NCI-H2081 (cell line): ENCODE data around the gene SORCS3.

Source experiments
- DNase-seq, 2 experiments: peaks; one replicate each; lab custom pipeline; 2025; lab: John Stamatoyannopoulos, UW

Gene SORCS3

DNA sequence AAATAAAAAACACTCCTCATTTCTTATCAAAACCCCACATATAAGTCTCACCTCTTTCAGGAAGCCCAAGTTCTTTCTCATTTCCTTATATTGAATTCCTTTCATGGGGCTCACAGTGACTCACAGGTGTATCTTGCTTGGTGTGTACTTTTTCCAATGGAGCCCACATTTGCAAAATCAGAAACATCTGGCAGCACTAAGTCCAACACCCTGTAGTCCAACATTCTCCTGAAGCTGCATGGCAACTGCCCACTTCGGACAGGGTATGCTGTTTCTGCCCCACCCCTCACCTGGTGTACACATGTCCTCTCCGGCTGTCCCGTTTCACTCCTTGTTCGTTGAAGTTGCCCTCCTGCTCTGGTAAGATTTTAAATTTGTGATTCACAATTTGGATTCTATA is 544.1 kb downstream of the SORCS3 start:
- no peak for DNase-seq

DNA sequence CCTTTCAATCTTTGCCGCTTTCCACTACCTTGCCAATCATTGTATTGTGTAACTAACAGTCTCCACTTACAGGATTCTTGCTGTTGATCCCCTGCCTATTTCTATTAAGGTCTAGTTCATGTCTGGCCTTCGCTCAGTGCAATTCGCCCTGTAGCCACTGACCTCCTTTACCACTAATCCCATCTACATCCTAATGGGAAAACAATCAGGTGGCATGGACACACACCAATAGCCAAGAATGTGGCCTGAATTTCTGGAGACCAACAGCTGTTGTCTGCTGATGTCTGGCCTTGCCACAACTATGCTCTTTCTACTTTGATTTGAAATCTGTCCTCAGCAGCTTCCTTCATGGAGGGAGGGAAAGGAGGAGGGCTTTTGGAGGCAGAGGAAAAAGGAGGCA is 546.2 kb downstream of the SORCS3 start:
- DNase-seq, result no peak

DNA sequence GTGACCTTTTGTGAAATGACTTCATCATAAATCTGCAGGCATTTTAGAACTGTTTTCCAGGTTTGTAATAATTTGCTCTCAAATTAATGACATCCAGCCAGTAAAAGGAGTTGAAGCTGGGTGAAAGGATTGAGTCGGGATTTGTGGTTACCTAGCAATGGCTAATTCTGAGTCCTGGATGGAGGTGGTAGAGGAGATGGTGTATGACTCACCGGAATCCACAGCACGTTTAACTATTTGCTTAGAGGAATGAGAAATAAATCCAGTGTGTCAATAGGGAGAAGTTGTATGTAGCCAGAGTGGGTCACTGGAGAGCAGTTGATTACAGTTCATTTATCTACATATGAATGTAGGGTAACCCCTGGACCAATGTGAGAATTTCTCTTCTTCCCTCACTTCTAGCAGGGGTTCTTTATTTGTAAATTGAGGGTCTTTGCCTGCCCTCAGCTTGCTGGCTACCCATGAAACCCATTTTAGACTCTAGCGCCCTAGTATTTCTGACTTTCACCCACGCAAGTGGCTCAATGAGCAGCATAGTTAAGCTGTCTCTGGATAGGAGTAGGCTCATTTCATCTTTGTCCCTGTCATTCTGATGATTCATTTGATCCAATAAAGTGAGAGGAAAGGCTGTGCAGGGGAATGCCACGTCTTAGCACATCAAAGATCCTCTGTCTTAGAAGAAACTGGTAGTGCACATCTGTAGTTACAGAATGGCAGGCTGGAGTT is 547.8 kb downstream of the SORCS3 start:
- no peak for DNase-seq

GRCh38 chr10:105189463-105189800 is 548.3 kb downstream of the SORCS3 start:
- DNase-seq, result no peak

DNA sequence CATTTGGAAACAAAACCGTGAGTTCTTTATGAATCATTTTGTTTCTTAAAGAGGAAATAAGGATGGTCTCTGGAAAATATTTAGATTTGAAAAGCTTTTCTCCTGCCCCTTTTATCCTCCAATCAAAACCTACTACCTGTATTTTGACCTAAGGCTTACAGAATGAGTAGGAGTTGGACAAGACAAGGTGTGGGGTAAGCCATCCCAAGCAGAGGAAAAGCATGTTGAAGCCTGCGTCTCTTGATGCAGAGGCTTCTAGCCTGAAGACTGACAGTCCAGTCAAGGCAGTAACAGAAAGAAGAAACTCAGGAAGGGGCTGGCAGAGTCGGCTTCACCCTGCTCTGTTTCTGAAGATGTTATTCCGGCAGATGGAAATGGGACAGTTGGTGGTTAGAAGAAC is 551.1 kb downstream of the SORCS3 start:
- DNase-seq, result no peak

DNA sequence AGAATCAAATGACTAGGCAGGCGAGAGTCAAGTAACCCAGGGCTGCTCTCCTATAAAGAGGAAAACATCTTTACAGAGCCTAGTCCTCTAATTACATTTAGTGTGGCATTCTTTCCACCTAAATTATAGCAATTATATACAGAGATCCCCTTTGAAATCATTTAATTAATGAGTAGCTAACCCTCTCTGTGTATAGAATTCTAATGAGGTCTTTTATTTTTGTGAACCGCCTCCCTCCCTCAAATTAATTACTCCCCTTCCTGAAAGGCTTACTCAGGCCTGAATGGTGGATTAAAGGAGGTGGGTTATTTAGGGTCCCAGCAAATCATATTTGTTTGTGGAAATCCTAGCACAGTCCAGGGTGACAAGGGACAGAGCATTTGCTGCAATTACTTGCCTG is 551.8 kb downstream of the SORCS3 start:
- DNase-seq, result no peak

DNA sequence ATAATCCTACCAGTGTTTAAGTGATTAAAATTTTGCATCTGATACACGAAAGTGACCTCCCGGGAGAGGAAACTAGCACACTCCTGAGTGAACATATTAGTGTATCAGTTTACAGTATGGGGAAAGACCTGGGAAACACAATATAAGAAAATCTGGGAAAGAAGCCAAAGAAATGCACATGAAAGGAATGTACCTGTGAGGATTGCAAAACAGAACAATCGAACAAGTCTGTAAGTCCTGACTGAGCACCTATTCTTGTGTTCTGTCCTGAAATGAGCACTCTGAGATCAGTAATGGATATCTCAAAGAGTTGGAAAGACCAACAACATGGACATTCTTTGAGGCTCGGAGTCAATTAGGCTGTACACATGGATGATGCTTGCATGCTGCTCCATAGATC is 554.7 kb downstream of the SORCS3 start:
- DNase-seq, result no peak

GRCh38 chr10:105197598-105198364 is 556.7 kb downstream of the SORCS3 start:
- DNase-seq, result no peak

GRCh38 chr10:105206616-105207015 is 565.5 kb downstream of the SORCS3 start:
- DNase-seq, result no peak

DNA sequence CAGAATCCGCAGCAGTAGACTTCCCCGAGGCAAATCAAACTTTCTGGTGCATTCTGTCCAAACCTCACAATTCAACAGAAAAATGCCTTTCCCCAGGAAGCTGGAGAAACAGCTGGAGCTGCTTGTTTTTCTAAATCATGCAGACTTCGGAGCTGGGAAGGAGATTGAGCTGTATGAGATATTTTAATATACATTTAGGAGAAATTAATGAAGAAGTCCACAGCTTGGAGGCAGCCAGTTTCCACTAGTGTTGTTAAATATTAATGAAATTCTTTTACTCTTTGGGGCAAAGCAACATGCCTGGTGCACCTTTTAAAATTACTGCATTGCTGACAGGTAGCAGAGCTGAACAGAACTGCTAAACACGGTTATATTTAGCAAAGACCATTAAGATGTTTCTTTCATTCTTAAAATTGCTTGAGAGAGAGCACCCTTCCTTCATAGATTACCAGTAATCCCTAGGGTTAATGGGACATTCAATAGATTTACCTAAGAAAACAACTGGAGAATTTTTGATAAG is 566.4 kb downstream of the SORCS3 start:
- no peak for DNase-seq

DNA sequence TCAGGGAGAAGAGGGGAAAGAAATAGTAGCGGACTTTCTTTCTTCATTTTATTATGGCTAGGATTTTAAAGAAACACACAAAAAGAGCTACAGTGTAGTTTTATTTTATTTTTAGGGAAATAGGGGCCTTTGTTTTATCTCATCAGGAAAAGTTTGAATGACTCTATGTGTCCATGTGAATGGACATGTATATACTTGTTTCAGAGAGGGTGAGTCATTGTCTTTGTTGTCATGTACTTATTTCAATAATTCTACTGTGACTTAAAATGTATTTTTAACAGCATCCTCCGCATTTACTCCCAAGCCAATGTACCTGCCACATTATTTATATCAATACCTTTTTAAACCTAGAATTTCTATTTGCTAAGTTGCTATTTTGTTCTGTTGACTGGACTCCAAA is 569.5 kb downstream of the SORCS3 start:
- no peak for DNase-seq

GRCh38 chr10:105237685-105238084 is 596.6 kb downstream of the SORCS3 start:
- DNase-seq, result no peak

- DNase-seq, result no peak
Measured at GRCh38 chr10:105239311-105240219, 598.5 kb downstream of the SORCS3 start.

DNA sequence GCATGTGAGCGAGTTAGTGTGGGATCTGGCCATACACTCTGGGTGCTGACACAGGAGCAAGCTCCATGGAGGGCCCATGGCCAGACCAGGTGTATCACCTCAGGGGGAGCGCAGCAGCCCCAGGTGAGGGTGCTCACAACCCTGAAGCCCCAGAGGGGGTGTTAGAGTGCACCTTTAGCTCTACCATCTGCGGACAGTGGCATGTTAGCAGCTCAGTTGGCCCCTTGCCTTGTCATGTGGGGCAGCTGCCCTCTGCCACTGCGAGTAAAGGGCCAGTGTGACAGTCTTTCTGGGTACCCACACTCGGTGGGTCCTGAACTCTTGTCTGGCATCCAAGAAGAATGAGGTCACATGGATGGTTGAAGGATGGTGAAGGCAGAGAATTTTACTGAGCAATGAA is 600.2 kb downstream of the SORCS3 start:
- no peak for DNase-seq

GRCh38 chr10:105243381-105243780 is 602.3 kb downstream of the SORCS3 start:
- DNase-seq, result no peak

GRCh38 chr10:105243825-105244224 is 602.7 kb downstream of the SORCS3 start:
- DNase-seq, result no peak

DNA sequence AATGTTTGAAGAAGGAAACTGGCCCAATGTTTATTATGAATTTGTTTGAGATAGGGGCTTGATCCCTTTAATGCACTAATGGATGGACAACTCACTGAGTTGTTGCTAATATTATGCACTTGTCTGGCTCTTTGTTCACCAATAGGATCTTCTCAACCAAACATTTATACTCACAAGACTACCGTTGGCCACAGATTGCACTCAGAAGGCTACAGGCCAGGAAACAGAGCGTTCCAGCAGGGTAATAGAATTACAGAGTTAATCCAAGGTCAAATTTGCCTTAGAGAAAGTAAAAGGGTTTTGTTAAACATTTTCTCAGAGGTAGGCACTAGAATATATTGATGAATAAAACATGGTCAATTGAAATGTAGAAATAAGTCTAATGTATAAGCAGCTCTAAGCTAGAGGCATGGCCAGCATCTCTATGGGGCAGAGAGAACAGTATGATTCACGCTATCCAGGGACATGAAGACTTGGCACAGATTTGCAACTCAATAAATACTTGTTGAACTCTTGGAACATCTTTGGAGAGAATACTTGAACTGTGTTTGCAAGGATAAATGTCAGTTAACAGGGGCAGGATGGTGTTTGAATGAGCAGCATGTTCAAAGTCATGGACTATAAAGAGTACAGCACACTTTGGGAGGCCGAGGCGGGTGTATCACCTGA is 606.9 kb downstream of the SORCS3 start:
- DNase-seq, result no peak

- DNase-seq, result no peak
Measured at GRCh38 chr10:105252911-105253310, 611.8 kb downstream of the SORCS3 start.

GRCh38 chr10:105253515-105254212 is 612.6 kb downstream of the SORCS3 start:
- DNase-seq, result no peak

DNA sequence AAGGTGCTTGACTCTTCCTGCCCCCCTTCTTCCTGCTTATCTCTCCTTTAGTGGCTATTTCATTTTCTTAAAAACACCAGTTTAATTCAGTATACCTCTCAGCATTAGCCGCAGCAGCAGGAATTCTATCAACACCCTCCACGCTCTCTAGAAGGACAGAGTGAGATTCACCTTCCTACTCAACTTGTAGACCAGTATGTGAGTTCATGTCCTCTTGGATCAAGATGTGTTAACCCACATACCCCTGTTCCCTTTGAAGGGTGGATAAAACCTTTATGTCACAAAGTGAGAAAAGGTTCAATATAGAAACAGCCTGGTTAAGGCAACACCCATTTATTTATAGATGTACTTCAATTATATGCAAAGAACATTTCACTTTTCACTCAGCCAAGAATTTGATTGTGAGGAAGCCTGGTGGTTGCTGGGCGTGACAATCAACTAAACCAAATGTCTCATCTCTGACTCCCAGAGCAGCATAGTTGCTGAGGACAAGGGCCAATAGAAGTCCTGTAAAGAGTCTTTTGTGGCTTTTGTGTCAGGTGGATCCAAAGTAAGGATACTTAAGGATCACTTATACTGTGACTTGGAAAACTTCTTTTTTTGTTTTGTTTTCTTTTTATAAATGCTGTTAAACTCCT is 617.1 kb downstream of the SORCS3 start:
- no peak for DNase-seq

DNA sequence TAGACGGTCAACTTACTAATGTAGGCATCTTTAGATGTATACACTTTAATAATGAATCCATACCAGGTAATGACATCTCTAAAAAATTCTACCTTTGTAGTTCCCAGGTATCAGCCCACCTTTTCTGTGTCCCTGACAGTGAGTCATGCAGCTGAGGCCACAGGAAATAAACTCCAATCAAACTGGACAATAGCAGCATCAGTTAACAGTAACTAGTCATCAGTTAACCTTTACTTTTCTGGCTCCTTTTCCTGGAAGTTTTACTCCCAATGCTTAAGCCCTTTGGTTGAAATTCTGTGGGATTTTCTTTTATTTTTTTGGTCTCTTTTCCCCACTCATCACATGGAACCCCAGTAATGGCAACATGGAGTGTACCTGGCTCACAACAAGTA is 617.6 kb downstream of the SORCS3 start:
- no peak for DNase-seq
